NK-92 treated with Interleukin-12 subunit alpha and Interleukin-12 subunit beta, amount 100 ng/mL, for 24 hours (cell line): Measurements from ENCODE around the gene ASXL1.
"Not testable (repeated sequence)": the region's sequence is repeated elsewhere in the genome, so short reads cannot be mapped to it uniquely, and the experiment has no call there.

Experiments
- DNase-seq: peaks from one replicate; lab custom pipeline; 2025; lab: John Stamatoyannopoulos, UW

ASXL1 gene

DNA sequence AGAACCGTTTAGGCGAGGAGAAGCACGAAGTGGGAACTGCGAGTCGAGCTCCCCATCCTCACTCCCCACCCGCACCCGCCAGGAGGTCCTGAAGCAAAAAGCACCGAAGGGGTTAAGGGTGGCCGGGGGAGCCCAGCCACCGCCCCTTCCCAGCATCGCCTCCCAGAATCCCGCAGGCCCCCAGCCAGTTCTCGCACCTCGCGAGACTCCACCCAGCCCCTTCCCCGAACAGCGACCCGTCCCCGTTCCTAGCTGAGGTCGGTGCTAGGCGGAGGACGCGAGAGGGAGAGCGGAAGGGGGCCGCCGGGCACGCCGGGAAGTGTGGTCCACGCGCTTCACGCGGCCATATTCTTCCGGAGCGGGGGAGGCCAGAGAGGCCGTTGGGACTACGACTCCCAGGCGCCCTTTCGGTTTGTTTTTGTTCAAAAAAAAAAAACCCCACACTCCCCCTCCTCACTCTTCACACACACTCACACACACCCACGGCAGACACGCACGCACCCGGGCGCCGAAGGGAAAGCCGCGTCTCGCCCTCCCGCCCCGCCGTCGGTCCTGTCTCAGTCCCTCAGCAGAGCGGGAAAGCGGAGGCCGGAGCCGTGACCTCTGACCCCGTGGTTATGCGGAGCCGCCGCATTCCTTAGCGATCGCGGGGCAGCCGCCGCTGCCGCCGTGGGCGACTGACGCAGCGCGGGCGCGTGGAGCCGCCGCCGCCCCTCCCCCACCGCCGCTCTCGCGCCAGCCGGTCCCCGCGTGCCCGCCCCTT lies at the start of gene ASXL1:
Gene ASXL1 (plus strand): TSS at position 463 of the 763 bp plus-strand sequence. CDS start 445 bp downstream, outside the sequence.
- DNase-seq, result peak; percentile 95

DNA sequence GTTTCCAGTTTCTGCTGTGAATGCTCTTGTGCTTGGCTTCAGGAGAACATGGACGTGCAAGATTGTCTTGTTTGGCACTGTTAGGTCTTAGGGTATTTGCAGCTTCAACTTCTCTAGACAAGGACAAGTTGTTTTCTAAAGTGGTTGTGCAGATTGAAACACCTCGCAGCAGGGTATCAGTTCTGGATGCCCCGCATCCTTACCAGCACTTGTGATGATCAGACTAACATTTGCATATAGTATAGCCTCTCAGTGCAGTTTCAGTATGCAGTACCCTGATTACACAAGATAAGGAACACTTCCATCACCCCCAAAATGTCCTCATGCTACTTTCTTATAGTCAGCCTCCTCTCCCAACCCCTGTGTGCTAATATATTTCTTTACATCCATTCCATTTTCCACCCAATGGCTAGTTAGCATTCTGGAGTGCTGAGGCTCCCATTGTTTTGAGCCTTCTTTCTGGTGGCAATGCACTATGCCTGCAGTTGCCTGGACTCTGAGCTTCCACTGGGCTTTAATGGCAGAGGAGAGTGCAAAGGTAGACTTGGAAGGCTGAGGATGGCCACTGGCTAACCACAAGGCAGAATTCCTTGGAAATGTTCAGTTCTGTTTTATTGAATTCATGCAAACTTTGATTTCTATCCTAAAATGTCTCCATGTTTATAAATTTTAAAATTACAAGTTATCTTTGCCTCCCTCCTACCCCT lies 45.3 kb upstream of the ASXL1 start:
- DNase-seq, result no peak

GRCh38 chr20:32314768-32315167 lies 43.4 kb upstream of the ASXL1 start:
- no peak for DNase-seq

GRCh38 chr20:32315399-32315798 lies 42.7 kb upstream of the ASXL1 start:
- no peak for DNase-seq

DNA sequence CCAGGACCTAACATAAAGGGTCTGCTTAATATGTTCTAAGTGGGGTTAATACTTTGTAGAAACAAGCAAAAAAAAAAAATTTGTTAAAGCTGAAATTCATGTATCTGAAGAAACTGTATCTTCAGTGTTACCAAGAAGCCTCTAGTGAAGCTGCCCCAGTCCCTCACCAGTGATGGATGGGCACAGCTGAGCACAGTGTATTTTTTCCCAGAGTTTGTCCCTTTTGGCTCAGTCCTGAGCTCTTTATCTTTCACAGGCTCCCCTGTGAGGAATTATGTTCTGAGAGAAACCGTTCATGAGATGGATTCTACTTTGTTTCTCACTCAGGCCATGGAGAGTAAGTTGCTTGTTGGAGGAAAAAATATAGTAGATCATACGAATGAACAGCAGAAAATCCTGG lies 42.2 kb upstream of the ASXL1 start:
- no peak for DNase-seq

DNA sequence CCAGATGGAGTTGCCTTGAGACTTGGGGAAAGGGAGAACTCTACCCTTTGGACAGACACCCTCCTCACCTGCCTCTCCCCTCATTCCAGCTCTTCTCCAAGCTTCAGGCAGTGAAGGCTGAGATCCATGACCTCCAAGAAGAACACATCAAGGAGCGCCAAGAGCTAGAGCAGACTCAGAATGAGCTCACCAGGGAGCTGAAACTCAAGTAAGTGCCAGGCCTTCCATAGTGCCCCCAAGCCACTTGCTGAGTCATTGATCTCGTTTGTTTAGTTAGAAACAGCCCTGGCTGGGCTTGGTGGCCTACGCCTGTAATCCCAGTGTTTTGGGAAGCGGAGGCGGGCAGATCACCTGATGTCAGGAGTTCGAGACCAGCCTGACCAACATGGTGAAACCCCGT lies 41.5 kb upstream of the ASXL1 start:
- DNase-seq, result no peak

- no peak for DNase-seq
These were observed 39.0 kb upstream of the ASXL1 start for GRCh38 chr20:32319100-32319499.

DNA sequence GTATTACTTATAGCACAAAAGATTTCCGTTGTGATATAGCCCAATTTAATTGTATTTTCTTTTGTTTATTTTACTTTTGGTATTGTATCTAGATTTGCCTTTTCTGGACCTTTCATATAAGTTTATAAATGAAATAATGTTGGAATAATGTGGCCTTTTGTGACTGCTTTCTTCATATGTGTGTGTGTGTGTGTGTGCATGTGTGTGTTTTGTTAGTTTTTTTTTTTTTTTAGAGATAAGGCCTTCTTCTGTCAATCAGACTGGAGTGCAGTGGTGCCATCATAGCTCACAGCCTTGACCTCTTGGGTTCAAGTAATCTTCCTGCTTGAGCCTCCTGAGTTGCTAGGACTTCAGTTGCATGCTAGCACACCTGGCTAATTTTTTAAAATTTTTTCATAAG lies 37.8 kb upstream of the ASXL1 start:
- DNase-seq, result no peak

DNA sequence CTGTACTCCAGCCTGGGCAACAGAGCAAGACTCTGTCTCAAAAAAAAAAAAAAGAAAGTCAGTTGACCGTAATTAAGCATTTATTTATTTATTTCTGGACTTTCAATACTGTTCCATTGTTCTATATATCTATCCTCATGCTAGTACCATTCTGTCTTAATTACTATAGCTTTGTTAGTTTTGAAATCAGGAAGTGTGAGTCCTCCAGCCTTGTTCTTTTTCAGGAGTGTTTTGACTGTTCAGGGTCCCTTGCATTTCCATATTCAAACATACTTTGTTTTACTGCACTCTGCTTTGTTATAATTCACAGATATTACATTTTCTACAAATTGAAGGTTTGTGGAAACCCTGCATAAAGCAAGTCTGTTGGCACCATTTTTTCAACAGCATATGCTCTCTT lies 36.7 kb upstream of the ASXL1 start:
- no peak for DNase-seq

- DNase-seq, result not testable (repeated sequence)
These were observed 35.9 kb upstream of the ASXL1 start for GRCh38 chr20:32322260-32322659.

GRCh38 chr20:32323761-32324160 lies 34.4 kb upstream of the ASXL1 start:
- not testable (repeated sequence) for DNase-seq

- no peak for DNase-seq
These were observed 32.2 kb upstream of the ASXL1 start for GRCh38 chr20:32325706-32326503.

GRCh38 chr20:32326504-32326845 lies 31.7 kb upstream of the ASXL1 start:
- no peak for DNase-seq

DNA sequence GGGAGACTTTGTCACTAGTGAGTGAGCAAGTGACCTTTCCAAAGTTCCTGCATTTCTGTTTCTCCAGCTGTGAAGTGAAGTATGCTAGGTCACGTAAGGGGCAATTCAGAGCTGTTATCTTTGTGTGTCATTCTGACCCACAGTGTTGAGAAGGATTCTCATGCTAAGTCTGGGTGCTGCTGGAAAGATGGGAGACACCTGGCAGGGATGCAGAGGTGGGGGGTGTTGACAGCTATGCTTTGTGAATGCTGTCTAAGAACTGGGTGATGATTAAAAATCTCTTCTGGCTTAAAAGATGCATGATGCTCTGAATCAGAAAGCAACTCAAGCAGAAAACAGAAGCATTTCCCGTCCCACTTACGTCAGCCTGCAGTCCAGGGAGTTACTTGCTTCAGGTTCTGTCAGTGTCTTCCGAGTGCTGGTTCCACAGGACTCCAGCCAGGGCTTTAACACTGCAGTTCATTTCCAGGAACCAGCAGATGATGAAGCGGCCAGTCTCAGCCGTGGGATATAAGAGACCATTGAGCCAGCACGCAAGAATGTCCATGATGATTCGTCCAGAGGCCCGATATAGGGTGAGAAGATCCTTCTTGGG lies 30.9 kb upstream of the ASXL1 start:
- no peak for DNase-seq

DNA sequence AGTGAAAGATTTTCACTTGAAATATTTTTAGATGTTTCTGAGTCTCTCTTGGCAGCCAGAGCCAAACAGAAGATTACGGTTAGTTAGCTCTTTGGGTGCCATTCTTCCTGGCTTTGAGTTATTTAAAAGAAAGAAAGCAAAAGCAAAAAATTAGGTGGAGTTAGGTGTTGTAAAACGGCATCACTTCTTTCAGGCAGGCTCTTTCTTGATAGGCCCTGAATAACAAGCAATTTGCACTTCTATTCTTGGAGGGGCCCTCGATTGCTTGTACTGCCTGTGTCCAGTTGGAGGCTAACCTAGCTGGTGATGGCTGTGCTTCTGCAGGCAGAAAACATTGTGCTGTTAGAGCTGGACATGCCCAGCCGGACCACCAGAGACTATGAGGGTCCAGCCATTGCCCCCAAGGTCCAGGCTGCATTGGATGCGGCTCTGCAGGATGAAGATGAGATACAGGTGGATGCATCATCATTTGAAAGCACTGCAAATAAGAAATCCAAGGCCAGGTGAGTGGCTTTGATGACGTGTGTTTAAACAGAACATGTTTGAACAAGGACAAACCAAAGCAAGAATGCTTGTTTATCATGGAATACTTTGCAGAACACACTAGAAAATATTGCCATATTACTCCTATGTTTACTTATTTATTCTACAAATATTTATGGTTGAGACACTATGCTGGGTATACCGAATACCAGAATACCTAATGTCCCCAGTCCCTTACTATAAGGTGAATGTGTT lies 28.1 kb upstream of the ASXL1 start:
- DNase-seq, result no peak

DNA sequence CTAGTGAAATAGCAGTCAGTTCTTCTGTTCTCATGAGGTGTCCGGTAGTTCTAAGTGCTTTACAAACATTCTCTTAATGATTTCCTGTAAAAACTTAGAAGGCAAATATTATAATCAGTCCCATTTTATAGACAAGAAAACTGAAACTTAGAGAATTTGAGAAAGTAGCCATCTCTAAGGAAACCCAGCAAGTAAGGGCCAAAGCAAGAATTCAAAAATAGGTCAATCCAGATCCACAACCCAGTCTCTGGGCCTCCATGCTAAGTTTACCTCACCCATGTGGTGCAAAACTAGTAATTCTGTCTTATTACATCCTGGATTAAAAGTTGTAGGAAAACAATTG lies 27.6 kb upstream of the ASXL1 start:
- DNase-seq, result no peak

- no peak for DNase-seq
These were observed 25.5 kb upstream of the ASXL1 start for GRCh38 chr20:32332614-32333013.

- peak; percentile 23 for DNase-seq
These were observed 24.7 kb upstream of the ASXL1 start for GRCh38 chr20:32333181-32333987.

- DNase-seq, result no peak
These were observed 23.9 kb upstream of the ASXL1 start for GRCh38 chr20:32333988-32334885.

DNA sequence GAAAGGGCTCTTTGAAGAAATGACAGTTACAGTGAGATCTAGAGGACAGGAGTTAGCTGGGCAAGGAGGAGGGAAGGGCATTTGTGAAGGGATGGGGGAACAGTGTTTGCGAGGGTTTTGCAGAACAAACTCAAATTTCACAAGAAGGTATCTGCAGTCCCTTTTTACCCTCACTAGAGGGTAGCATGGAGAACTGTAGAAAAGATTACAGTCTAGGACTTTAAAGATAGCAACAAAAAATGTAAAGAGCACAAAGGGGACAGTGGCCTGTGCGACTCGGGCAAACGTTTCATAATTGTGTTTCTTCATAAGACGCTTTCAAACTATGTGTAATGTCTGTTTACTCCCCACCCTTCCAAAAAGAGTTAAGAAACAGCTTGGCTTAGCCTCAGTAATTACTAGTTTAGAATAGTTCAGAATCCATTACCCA lies 21.2 kb upstream of the ASXL1 start:
- DNase-seq, result no peak
